Measurements from ENCODE around the gene EMILIN3.
"Not testable (repeated sequence)": the region's sequence is repeated elsewhere in the genome, so short reads cannot be mapped to it uniquely, and the experiment has no call there.

Gene EMILIN3

DNA sequence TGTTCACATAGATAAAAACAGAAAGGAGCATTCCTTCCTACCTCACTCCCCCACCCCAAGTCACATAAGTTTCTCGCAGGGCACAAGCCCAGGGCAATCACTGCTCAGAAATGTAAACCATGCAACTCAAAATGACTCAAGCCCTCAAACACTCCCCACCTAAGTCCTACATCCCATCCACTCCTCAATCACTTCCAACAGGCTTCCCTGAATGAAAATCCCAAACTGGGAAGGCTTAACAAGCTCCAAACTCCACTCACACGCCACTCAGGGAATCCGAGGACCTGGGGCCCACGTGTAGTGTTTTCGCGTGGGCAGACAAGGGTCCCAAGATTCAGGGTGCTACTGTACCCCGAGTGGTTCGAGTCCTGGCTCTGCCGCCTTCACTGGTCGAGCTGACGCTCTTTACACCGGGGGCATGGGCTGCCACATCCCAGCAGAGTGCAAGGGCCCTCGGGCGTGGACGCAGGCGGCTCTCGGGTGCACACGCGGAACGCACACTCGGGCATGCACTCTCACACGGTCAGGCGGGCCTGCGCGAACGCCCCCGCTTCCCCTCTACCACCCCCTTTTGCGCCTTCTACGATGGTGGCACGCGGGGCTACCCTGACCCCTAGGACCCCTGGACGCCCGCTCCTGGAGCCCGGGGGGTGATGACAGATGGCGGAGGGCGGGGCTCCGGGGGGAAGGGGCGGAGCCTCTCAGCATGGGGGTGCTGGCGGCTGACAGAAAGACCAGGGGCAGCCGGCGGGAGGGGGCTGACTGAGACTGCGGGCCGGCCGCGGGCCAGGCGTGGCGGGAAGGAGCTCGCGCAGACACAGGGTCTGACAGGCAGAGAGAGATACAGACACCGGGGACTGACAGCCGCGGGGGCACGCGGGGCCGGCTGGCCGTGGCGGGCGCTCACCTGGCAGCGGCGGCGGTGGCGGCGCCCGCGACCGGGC, 49.7 kb downstream of the EMILIN3 start:
- DNase-seq = peak; percentile 63

DNA sequence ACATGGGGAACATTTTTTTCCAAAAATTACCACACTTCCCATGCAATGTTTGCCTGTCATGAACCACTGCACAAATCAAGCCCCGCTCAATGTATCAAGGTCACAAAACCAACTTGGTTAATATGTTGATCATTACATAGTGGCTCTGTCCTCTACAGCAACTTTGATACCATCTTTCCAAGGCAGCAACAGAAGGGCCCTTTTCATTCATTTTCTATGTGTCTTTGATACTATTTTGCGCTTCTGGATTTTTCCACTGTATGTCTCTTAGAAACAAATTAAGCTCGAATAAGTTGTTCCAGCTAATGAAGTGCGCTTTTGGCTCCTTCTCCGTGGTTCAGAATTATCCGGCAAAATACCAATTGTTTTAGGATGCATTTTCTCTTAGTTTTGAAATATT, 50.6 kb downstream of the EMILIN3 start:
- no peak for DNase-seq

DNA sequence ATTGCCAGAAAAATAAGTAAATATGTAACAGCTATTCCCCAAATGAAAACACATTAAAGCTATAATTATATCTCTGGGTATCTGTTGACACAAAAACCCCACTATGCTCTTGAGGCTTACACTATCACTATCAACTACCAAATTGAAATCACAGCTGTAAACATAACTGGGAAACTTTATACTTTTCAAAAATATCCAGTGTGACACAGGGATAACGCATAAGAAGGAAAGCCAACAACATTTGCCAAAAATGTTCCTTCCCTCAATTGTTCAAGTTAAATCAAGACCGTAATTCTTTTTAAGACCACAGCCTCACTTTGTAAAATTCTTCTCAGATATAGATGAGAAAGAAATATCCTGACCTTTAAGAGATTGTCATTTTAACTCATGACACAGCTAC, 52.2 kb downstream of the EMILIN3 start:
- DNase-seq = no peak

DNA sequence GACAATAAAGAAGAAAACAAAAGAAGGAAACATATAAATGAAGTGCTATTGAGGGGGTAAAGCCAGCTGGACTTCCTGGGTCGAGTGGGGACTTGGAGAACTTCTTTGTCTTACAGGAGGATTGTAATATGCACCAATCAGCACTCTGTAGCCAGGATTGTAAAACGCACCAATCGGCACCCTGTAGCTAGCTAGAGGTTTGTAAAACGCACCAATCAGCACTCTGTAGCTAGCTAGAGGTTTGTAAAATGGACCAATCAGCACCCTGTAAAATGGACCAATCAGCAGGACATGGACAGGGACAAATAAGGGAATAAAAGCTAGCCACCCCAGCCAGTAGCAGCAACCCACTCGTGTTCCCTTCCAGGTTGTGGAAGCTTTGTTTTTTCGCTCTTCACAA, 54.6 kb downstream of the EMILIN3 start:
- DNase-seq = not testable (repeated sequence)
